ENCODE measurements around the gene NOXO1. TPM values are rescaled to one million over a fixed set of nuclear protein-coding genes. Genes with fewer than 3 reads are reported as not detected.

The NOXO1 gene
- polyA plus RNA-seq, 3 donors: 0.09 TPM; not detected in 2

DNA sequence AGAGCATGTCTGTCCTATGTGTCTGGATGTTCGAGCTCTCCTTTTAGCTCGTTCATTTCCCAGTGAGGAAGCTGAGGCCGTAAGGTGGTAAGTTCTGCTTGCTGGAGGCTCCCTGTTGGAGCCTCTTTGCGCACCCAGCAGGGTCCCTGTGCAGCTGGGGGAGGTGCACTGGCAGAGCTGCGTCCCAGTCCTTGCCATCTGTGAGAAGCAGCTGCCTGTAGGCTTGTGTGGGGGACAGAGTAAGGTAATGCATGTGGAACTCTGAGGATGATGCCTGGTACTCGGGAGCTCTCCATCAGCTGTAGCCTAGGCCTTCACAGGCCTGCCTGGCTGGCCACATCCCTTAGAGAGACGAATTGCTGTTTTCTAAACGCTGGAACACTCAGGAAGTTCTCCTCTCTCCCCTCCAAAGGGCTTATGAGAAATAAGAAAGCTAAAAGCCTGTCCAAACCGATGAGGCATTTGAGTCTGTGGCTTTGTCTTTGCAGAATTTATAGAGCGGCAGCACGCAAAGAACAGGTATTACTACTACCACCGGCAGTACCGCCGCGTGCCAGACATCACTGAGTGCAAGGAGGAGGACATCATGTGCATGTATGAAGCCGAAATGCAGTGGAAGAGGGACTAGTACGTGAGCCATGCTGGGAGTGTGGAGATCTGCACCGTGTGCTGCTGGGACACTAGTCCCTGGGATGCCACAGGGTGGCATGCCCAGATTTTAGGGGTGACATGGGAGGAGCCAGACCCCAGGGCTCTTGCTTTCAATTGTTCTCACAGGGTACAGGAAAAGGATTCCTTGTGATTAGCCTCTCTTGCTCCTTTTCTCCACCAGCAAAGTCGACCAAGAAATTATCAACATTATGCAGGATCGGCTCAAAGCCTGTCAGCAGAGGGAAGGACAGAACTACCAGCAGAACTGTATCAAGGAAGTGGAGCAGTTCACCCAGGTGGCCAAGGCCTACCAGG lies 20.3 kb downstream of the NOXO1 start:
- Mint-ChIP-seq H3K4me1 (peaks cover 45% of the 10 kb centered on the region), H3K4me3 (peak overlapping the region; percentile 88 to 91), H3K27ac (peak overlapping the region in 6 of 7 donors; percentile 32 to 80 (median 67)), H3K36me3 (peaks cover 24 to 30% of the 10 kb centered on the region in 2 donors), H3K9me3 (peaks cover 0 to 8% (median 0%) of the 10 kb centered on the region in 7 donors), H3K27me3 (ENCODE audit: low read depth in 3 of 3) (peaks cover 6 to 26% (median 22%) of the 10 kb centered on the region in 3 donors)
- Histone ChIP-seq H3K27me3 (ENCODE audit: control insufficient read depth in 2 of 2, insufficient read depth in 2 of 2, low read length in 2 of 2) (no peaks in the 10 kb centered on the region), H3K4me1 (ENCODE audit: control insufficient read depth in 1 of 2, insufficient read depth in 2 of 2, low read length in 2 of 2) (peaks cover 38 to 52% of the 10 kb centered on the region in 2 donors), H3K9ac (ENCODE audit: insufficient read depth, low read length, poor library complexity, severe bottlenecking) (no peak overlapping the region), H4K20me1 (ENCODE audit: insufficient read depth, low read length) (peaks cover 35% of the 10 kb centered on the region), H3K36me3 (replicated peaks in 1 of 2; ENCODE audit: control insufficient read depth in 1 of 2, insufficient read depth in 2 of 2, low read length in 2 of 2) (peaks cover 21% of the 10 kb centered on the region in 2 donors), H3K79me2 (ENCODE audit: insufficient read depth, low read length) (peaks cover 51% of the 10 kb centered on the region), H3K4me3 (replicated peaks in 1 of 3; ENCODE audit: low read depth in 2 of 3, low read length in 3 of 3) (peak overlapping the region in 1 of 3 experiments; percentile 93), H2AFZ (ENCODE audit: insufficient read depth, low read depth, low read length, poor library complexity, severe bottlenecking) (no peak overlapping the region), H3K27ac (ENCODE audit: low read depth in 1 of 2, low read length in 2 of 2) (peak overlapping the region in 1 of 2 donors; percentile 20), H3K9me3 (replicated peaks in 1 of 2; ENCODE audit: control insufficient read depth in 1 of 2, insufficient read depth in 1 of 2, low read length in 2 of 2) (no peaks in the 10 kb centered on the region), H3K4me2 (replicated peaks; ENCODE audit: extremely low read depth, low read length, poor library complexity, severe bottlenecking) (peak overlapping the region; percentile 82)
- TF ChIP-seq, protein P1, sequence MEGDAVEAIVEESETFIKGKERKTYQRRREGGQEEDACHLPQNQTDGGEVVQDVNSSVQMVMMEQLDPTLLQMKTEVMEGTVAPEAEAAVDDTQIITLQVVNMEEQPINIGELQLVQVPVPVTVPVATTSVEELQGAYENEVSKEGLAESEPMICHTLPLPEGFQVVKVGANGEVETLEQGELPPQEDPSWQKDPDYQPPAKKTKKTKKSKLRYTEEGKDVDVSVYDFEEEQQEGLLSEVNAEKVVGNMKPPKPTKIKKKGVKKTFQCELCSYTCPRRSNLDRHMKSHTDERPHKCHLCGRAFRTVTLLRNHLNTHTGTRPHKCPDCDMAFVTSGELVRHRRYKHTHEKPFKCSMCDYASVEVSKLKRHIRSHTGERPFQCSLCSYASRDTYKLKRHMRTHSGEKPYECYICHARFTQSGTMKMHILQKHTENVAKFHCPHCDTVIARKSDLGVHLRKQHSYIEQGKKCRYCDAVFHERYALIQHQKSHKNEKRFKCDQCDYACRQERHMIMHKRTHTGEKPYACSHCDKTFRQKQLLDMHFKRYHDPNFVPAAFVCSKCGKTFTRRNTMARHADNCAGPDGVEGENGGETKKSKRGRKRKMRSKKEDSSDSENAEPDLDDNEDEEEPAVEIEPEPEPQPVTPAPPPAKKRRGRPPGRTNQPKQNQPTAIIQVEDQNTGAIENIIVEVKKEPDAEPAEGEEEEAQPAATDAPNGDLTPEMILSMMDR (IDR thresholded peaks at IDR 0.05): no peak
- WGBS (ENCODE audit: insufficient coverage): 62% methylated on average over 16 of the region's 20 CpGs
- DNase-seq: no peak
- intact Hi-C loops (cut with micrococcal nuclease): no loop called here

DNA sequence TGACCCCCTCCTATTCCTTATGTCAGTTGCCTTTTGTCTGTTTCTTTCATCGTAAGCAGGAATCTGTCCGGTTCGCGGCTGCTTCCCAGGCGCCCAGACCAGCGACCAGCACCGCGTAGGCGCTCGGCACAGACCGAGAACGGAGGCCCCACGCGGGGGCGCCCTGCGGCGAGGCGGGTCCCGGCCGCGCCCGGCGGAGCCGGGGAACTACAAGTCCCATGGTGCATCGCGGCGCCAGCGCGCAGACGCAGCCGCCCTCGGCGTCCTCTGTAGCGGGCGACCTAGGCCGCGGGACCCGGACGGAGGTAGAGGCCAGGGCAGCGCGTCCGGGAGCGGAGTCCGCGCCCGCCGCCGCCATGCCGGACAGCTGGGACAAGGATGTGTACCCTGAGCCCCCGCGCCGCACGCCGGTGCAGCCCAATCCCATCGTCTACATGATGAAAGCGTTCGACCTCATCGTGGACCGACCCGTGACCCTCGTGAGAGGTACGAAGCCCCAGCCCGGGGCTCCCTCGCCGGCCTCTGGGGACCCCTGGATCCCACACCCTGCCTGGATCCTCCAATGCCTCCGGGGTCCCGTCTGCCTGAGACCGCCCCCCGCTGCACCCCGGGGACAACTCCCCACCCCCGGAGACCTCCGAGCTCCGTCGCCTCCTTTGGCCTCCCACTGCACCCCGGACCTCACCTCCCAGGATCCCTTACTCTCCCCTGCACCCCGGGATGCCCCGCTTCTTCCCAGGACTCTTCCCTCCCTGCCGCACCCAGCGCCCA lies 21.8 kb downstream of the NOXO1 start, which contains the start of gene NDUFB10:
TSS of gene NDUFB10 (plus strand) at position 270 of the 771 bp plus-strand sequence. CDS start at position 357, 87 bp downstream.
- WGBS (ENCODE audit: insufficient coverage): under 1% methylated on average over 76 of the region's 79 CpGs
- H4K20me1 ChIP-seq (ENCODE audit: insufficient read depth, low read length): peaks cover 35% of the 10 kb centered on the region
- intact Hi-C loops (cut with micrococcal nuclease): no loop called here
- peak within 1 kb of the TSS; percentile 92 for H3K9ac ChIP-seq (ENCODE audit: insufficient read depth, low read length, poor library complexity, severe bottlenecking)
- Mint-ChIP-seq H3K27ac (peak within 1 kb of the TSS; percentile 76 to 90 (median 80)), H3K4me3 (peak within 1 kb of the TSS; percentile 88 to 91), H3K4me1 (peaks cover 38% of the 10 kb centered on the region), H3K36me3 (peaks cover 24 to 30% of the 10 kb centered on the region in 2 donors), H3K27me3 (ENCODE audit: low read depth in 3 of 3) (peaks cover 8 to 37% (median 24%) of the 10 kb centered on the region in 3 donors), H3K9me3 (peaks cover 0 to 8% (median 0%) of the 10 kb centered on the region in 7 donors)
- H3K36me3 ChIP-seq (replicated peaks in 1 of 2; ENCODE audit: control insufficient read depth in 1 of 2, insufficient read depth in 2 of 2, low read length in 2 of 2): peaks cover 21% of the 10 kb centered on the region in 2 donors
- H3K79me2 ChIP-seq (ENCODE audit: insufficient read depth, low read length): peaks cover 38% of the 10 kb centered on the region
- DNase-seq: peak; percentile 87 to 93 (median 89)
- peak within 1 kb of the TSS; percentile 95 for H2AFZ ChIP-seq (ENCODE audit: insufficient read depth, low read depth, low read length, poor library complexity, severe bottlenecking)
- TF ChIP-seq, protein P1 (IDR thresholded peaks at IDR 0.05): peak; percentile 67
- H3K4me1 ChIP-seq (ENCODE audit: control insufficient read depth in 1 of 2, insufficient read depth in 2 of 2, low read length in 2 of 2): peaks cover 30 to 43% of the 10 kb centered on the region in 2 donors
- H3K4me3 ChIP-seq (replicated peaks in 1 of 3; ENCODE audit: low read depth in 2 of 3, low read length in 3 of 3): peak within 1 kb of the TSS; percentile 93 to 96 (median 93)
- peak within 1 kb of the TSS; percentile 82 for H3K4me2 ChIP-seq (replicated peaks; ENCODE audit: extremely low read depth, low read length, poor library complexity, severe bottlenecking)
- H3K9me3 ChIP-seq (replicated peaks in 1 of 2; ENCODE audit: control insufficient read depth in 1 of 2, insufficient read depth in 1 of 2, low read length in 2 of 2): no peaks in the 10 kb centered on the region
- peak within 1 kb of the TSS; percentile 20 to 83 for H3K27ac ChIP-seq (ENCODE audit: low read depth in 1 of 2, low read length in 2 of 2)
- H3K27me3 ChIP-seq (ENCODE audit: control insufficient read depth in 2 of 2, insufficient read depth in 2 of 2, low read length in 2 of 2): no peaks in the 10 kb centered on the region
